Heart left ventricle (tissue), 16 donors: ENCODE measurements around the gene ADAMTS5. TPM values are rescaled to one million over a fixed set of nuclear protein-coding genes. Genes with fewer than 3 reads are reported as not detected.

Source experiments
- ATAC-seq, 4 donors: fragments of 200-7000 bp; cut with Tn5 transposase; one replicate each; pipeline ENCODE4 v1.9.1; 2020 to 2022; ENCODE audit warnings: moderate library complexity in 4 of 4, mild to moderate bottlenecking in 3 of 4, moderate number of reproducible peaks in 1 of 4
- DNase-seq, 5 donors: peaks; one replicate each; pipeline ENCODE4 v3.0.0-alpha.2; 2020
- H3K27ac ChIP-seq, 12 donors: fragments of 200-600 bp; sonication (generic) in 4 of 12; one replicate each; pipeline versions ENCODE4 v1.5.0 to v1.8.0; 2016 to 2022; ENCODE audit warnings: mild to moderate bottlenecking in 2 of 12
- H3K27me3 ChIP-seq, 9 donors: fragments of 200-600 bp; sonication (generic) in 2 of 9; one replicate each; pipeline versions ENCODE4 v1.5.1 to v1.8.0; 2016 to 2022; ENCODE audit warnings: mild to moderate bottlenecking in 3 of 9
- H3K36me3 ChIP-seq, 9 donors: fragments of 200-600 bp; sonication (generic) in 2 of 9; one replicate each; pipeline versions ENCODE4 v1.5.0 to v1.8.0; 2018 to 2022; ENCODE audit warnings: mild to moderate bottlenecking in 2 of 9
- H3K4me1 ChIP-seq, 12 donors: fragments of 200-600 bp; sonication (generic) in 4 of 12; one replicate each; pipeline versions ENCODE4 v1.5.0 to v1.8.0; 2016 to 2022; ENCODE audit warnings: mild to moderate bottlenecking in 3 of 12
- H3K4me3 ChIP-seq, 12 donors: fragments of 200-600 bp; sonication (generic) in 4 of 12; one replicate each; pipeline versions ENCODE4 v1.5.0 to v1.8.0; 2017 to 2022; ENCODE audit warnings: mild to moderate bottlenecking in 9 of 12, moderate library complexity in 4 of 12
- H3K9me3 ChIP-seq, 12 donors: fragments of 200-600 bp; sonication (generic) in 4 of 12; one replicate each; pipeline versions ENCODE4 v1.5.0 to v1.8.0; 2016 to 2022; ENCODE audit warnings: mild to moderate bottlenecking in 1 of 12
- CTCF ChIP-seq, 12 donors: fragments of 200-600 bp; sonication (generic) in 4 of 12; IDR thresholded peaks; one replicate each; pipeline versions ENCODE4 v1.5.0 to v1.8.0; 2018 to 2022; ENCODE audit warnings: antibody characterized with exemption in 12 of 12, mild to moderate bottlenecking in 5 of 12
- POLR2A ChIP-seq, 2 donors: fragments of 450-650 bp; IDR thresholded peaks; one replicate each; pipeline ENCODE4 v1.6.1; 2017; ENCODE audit warnings: antibody characterized with exemption in 2 of 2, mild to moderate bottlenecking in 2 of 2, moderate library complexity in 2 of 2
- WGBS, 4 donors: extraction: QIAGEN DNeasy Blood & Tissue Kit in 2 of 4; methylation state at CpG; one replicate each; pipeline versions ENCODE4 v1.1.5 to v1.1.7; 2013 to 2018; 5-methylcytosine and 5-hydroxymethylcytosine counted together
- intact Hi-C, 10 donors: fragments of 100-400 bp; cut with DNase I; formaldehyde crosslinking; loops; one replicate each; pipeline versions ENCODE4 v1.11.1 to v1.14.2; 2022
- polyA plus RNA-seq, 2 donors: library from polyadenylated mRNA; stranded (reverse); fragments of 200-250 nt; gene quantifications; one replicate each; pipeline ENCODE4 v1.2.3, GENCODE V29; 2013
- total RNA-seq, 9 donors: library from RNA; depleted of rRNA in 2 of 9; stranded (reverse); fragments of >200 nt in 2 of 9; fragmentation: NEBNext Ultra II Directional in 3 of 9; extraction: Animal tissue kit (Norgen Biotek cat#: 25700) in 3 of 9; gene quantifications; one replicate each; pipeline versions ENCODE4 v1.1.0 to v1.2.4, GENCODE V29; 2016 to 2023
- donor health status: ischemic (EF 13 %, LVEDD 7.1; RV severe dilation, severe dysfunction).
- donor health status: healthy with polysubstance abuse.
- donor health status: DM: no; HTN: yes; CAD: no.
- donor health status: DM: no; HTN: no; CAD: no.
- donor health status: ischemic (EF 25% LVEDD 6.9; RV normal size, moderate dysfunction).
- donor health status: ischemic (EF 25% LVEDD 5.7; RV mildly dilated, moderate dysfunction).
- donor health status: healthy.
- donor health status: DM: yes; HTN: yes; CAD: no.
- donor health status: ischemic (EF 35%, LVEDD 5.7; RV mildly dilated, moderate dysfunction).
- donor health status: nonischemic (EF 11% LVEDD 7.7; RV severe dilation, severe dysfunction).
- donor health status: DM: yes; HTN: yes; CAD: no.
- donor health status: PGD.
- donor health status: ischemic (EF 29% LVEDD 5.4; RV normal size, mild dysfunction).
- donor health status: nonischemic (EF 23%, LVEDD 6.1; RV moderate dilation, normal function).

The ADAMTS5 gene
- total and polyA plus RNA-seq, 11 donors: 0.98 to 22.7 (median 3.1) TPM

- 81 to 93% (median 85%) methylated on average over 3 of the region's 3 CpGs for WGBS, 4 donors
- no peak for DNase-seq
- H3K4me3 ChIP-seq: no peak overlapping the region
- ATAC-seq: no peak
- H3K27me3 ChIP-seq: no peaks in the 10 kb centered on the region
- intact Hi-C loops: no loop called here
- TF ChIP-seq CTCF (IDR thresholded peaks at IDR 0.05) (no peak), POLR2A (IDR thresholded peaks at IDR 0.05) (no peak)
- H3K4me1 ChIP-seq: no peaks in the 10 kb centered on the region
- H3K9me3 ChIP-seq: peaks cover 0 to 19% (median 4%) of the 10 kb centered on the region in 12 donors
- H3K27ac ChIP-seq: no peak overlapping the region
- no peaks in the 10 kb centered on the region for H3K36me3 ChIP-seq
Measured at GRCh38 chr21:26977746-26978145, 10.9 kb upstream of the ADAMTS5 start.

- Histone ChIP-seq H3K27me3 (peaks cover 0 to 8% (median 0%) of the 10 kb centered on the region in 9 donors), H3K27ac (no peak overlapping the region), H3K9me3 (no peaks in the 10 kb centered on the region), H3K4me3 (no peak overlapping the region), H3K36me3 (no peaks in the 10 kb centered on the region), H3K4me1 (no peaks in the 10 kb centered on the region)
- intact Hi-C loops: no loop called here
- DNase-seq: no peak
- 50 to 77% (median 65%) methylated on average over 2 of the region's 2 CpGs for WGBS, 4 donors
- no peak for ATAC-seq
- TF ChIP-seq POLR2A (IDR thresholded peaks at IDR 0.05): no peak
- TF ChIP-seq CTCF (IDR thresholded peaks at IDR 0.05): no peak
Measured at GRCh38 chr21:26973226-26973625, 6.3 kb upstream of the ADAMTS5 start.

- Histone ChIP-seq H3K9me3 (no peaks in the 10 kb centered on the region), H3K27ac (no peak overlapping the region), H3K27me3 (peaks cover 0 to 17% (median 0%) of the 10 kb centered on the region in 9 donors), H3K4me1 (peaks cover 0 to 8% (median 2%) of the 10 kb centered on the region in 12 donors), H3K4me3 (no peak overlapping the region), H3K36me3 (no peaks in the 10 kb centered on the region)
- WGBS, 4 donors: 42 to 75% (median 59%) methylated on average over 2 of the region's 2 CpGs
- TF ChIP-seq POLR2A (IDR thresholded peaks at IDR 0.05) (no peak), CTCF (IDR thresholded peaks at IDR 0.05) (no peak)
- ATAC-seq (no peak), DNase-seq (no peak)
- intact Hi-C loops: no loop called here
Measured at GRCh38 chr21:26972192-26972591, 5.3 kb upstream of the ADAMTS5 start.

GRCh38 chr21:26969971-26970725, 3.3 kb upstream of the ADAMTS5 start:
- no peak for TF ChIP-seq POLR2A (IDR thresholded peaks at IDR 0.05)
- TF ChIP-seq CTCF (IDR thresholded peaks at IDR 0.05): no peak

More at GRCh38 chr21:26969971-26970725, 3.3 kb upstream of the ADAMTS5 start:
- 87 to 95% (median 91%) methylated on average over 6 of the region's 6 CpGs for WGBS, 4 donors
- Histone ChIP-seq H3K9me3 (no peaks in the 10 kb centered on the region), H3K4me1 (peaks cover 0 to 26% (median 10%) of the 10 kb centered on the region in 12 donors), H3K27ac (no peak overlapping the region), H3K36me3 (no peaks in the 10 kb centered on the region), H3K27me3 (peaks cover 0 to 33% (median 7%) of the 10 kb centered on the region in 9 donors), H3K4me3 (no peak overlapping the region)
- intact Hi-C loops: loop anchor here in 5 of 10 donors (5.0 to 10.0 kb wide), 5 partner anchors 195 to 595 kb away; no protein-coding TSS in a partner anchor
- ATAC-seq (no peak), DNase-seq (no peak)
